Gastrocnemius medialis (tissue), 4 donors: Measurements from ENCODE around the gene HTR4. TPM values are rescaled to one million over a fixed set of nuclear protein-coding genes. Genes with fewer than 3 reads are reported as not detected.

Experiments used
- ATAC-seq, 2 donors: fragments of 150-250 bp; one replicate each; pipeline ENCODE4 v1.9.1; 2016
- DNase-seq, 2 donors: peaks; one replicate each; pipeline ENCODE4 v3.0.0-alpha.2; 2019
- H3K27ac ChIP-seq, 4 donors: fragments of 200-600 bp; sonication (generic); 1 replicate in 1 of 4; 2 replicates in 3 of 4; pipeline ENCODE4 v1.5.1; 2016 to 2018; ENCODE audit warnings: mild to moderate bottlenecking in 2 of 4, moderate library complexity in 1 of 4
- H3K27me3 ChIP-seq, 3 donors: fragments of 200-600 bp; sonication (generic) in 2 of 3; 1 replicate in 1 of 3; 2 replicates in 2 of 3; pipeline versions ENCODE4 v1.5.1 to v1.6.0; 2016 to 2019; ENCODE audit warnings: mild to moderate bottlenecking in 1 of 3, moderate library complexity in 1 of 3
- H3K36me3 ChIP-seq, 2 donors: fragments of 200-600 bp; sonication (generic) in 1 of 2; one replicate each; pipeline ENCODE4 v1.5.1; 2017 to 2018
- H3K4me1 ChIP-seq, 2 donors: fragments of 200-600 bp; sonication (generic) in 1 of 2; one replicate each; pipeline ENCODE4 v1.5.1; 2016 to 2017; ENCODE audit warnings: mild to moderate bottlenecking in 2 of 2
- H3K4me3 ChIP-seq, 4 donors: fragments of 200-600 bp; sonication (generic) in 3 of 4; 1 replicate in 1 of 4; 2 replicates in 3 of 4; pipeline ENCODE4 v1.5.1; 2016 to 2019; ENCODE audit warnings: mild to moderate bottlenecking in 2 of 4
- H3K9me3 ChIP-seq, 3 donors: fragments of 200-600 bp; sonication (generic) in 2 of 3; 1 replicate in 1 of 3; 2 replicates in 2 of 3; pipeline ENCODE4 v1.5.1; 2016 to 2019
- CTCF ChIP-seq, 5 experiments: fragments of 450-650 bp in 3 of 5; fragments of 200-600 bp in 2 of 5; sonication (generic) in 2 of 5; IDR thresholded peaks in 4 of 5; conservative IDR thresholded peaks in 1 of 5; 1 replicate in 4 of 5; 2 replicates in 1 of 5; pipeline ENCODE4 v1.5.1; 2016 to 2019; ENCODE audit warnings: antibody characterized with exemption in 5 of 5, mild to moderate bottlenecking in 3 of 5, moderate library complexity in 3 of 5
- POLR2A ChIP-seq, 2 donors: fragments of 450-650 bp; IDR thresholded peaks; one replicate each; pipeline ENCODE4 v1.6.1; 2017; ENCODE audit warnings: antibody characterized with exemption in 2 of 2, mild to moderate bottlenecking in 2 of 2, moderate library complexity in 2 of 2
- in situ Hi-C, 4 donors: fragments of 200-750 bp; cut with MboI; loops; one replicate each; pipeline versions ENCODE4 v1.15.0 to v1.8.0; 2017; ENCODE audit warnings: low sequenced_read_pairs in 4 of 4
- intact Hi-C: fragments of 100-400 bp; cut with DNase I; formaldehyde crosslinking; loops from one replicate; pipeline ENCODE4 v1.15.1; 2023; ENCODE audit warnings: low total_unique reads
- total RNA-seq, 4 donors: library from RNA; depleted of rRNA; stranded (reverse); fragments of >200 nt; gene quantifications; one replicate each; pipeline versions ENCODE4 v1.1.0 to v1.2.3, GENCODE V29; 2016

The HTR4 gene
- total RNA-seq, 4 donors from 2014 or later, result 0.41 to 0.51 TPM; not detected in 2

GRCh38 chr5:148542812-148543211 is 111.5 kb downstream of the HTR4 start:
- no peaks in the 10 kb centered on the region for H3K27me3 ChIP-seq
- in situ Hi-C loops, result no loop called here
- ATAC-seq (no peak), DNase-seq (no peak)
- intact Hi-C loops, result no loop called here
- H3K4me1 ChIP-seq, result no peaks in the 10 kb centered on the region
- H3K36me3 ChIP-seq, result no peaks in the 10 kb centered on the region
- H3K4me3 ChIP-seq, result no peak overlapping the region
- H3K27ac ChIP-seq, result no peak overlapping the region
- TF ChIP-seq POLR2A (IDR thresholded peaks at IDR 0.05), result no peak
- TF ChIP-seq CTCF (IDR thresholded peaks at IDR 0.05 in 4 of 5, conservative IDR thresholded peaks at IDR 0.05 in 1 of 5), result no peak
- H3K9me3 ChIP-seq, result no peaks in the 10 kb centered on the region

GRCh38 chr5:148541054-148541835 is 113.1 kb downstream of the HTR4 start:
- H3K27ac ChIP-seq, result no peak overlapping the region
- ATAC-seq, result no peak
- intact Hi-C loops, result no loop called here

DNA sequence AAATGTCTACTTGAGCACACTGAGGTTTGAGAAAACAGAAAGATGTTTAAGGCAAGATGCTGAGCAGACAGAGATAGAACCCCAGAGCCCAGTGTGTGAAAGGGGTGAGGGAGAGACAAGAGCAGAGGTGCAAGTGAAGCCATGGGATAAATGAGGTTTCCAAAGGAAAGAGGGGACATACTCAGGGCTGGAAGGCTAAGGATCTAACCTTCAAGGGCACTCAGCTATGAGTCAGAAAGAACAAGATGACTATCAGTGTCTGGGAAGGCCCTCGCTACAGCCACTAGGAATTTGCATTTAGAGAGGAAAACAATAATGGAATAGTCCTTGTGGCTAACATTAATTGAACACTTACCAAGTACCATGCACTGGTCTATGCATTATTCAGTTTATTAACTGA is 113.7 kb downstream of the HTR4 start:
- TF ChIP-seq CTCF (IDR thresholded peaks at IDR 0.05 in 4 of 5, conservative IDR thresholded peaks at IDR 0.05 in 1 of 5) (no peak), POLR2A (IDR thresholded peaks at IDR 0.05) (no peak)
- H3K27ac ChIP-seq, result no peak overlapping the region
- in situ Hi-C loops (no loop called here), intact Hi-C loops (no loop called here)
- ATAC-seq (no peak), DNase-seq (no peak)
- no peaks in the 10 kb centered on the region for H3K36me3 ChIP-seq
- no peak overlapping the region for H3K4me3 ChIP-seq
- no peaks in the 10 kb centered on the region for H3K27me3 ChIP-seq
- H3K4me1 ChIP-seq, result no peaks in the 10 kb centered on the region
- no peaks in the 10 kb centered on the region for H3K9me3 ChIP-seq

More at GRCh38 chr5:148541054-148541835, 113.1 kb downstream of the HTR4 start:
- TF ChIP-seq POLR2A (IDR thresholded peaks at IDR 0.05), result no peak
- TF ChIP-seq CTCF (IDR thresholded peaks at IDR 0.05 in 4 of 5, conservative IDR thresholded peaks at IDR 0.05 in 1 of 5), result no peak
- Histone ChIP-seq H3K27me3 (no peaks in the 10 kb centered on the region), H3K4me3 (no peak overlapping the region), H3K36me3 (no peaks in the 10 kb centered on the region), H3K9me3 (no peaks in the 10 kb centered on the region), H3K4me1 (no peaks in the 10 kb centered on the region)
- in situ Hi-C loops, result no loop called here
- no peak for DNase-seq

DNA sequence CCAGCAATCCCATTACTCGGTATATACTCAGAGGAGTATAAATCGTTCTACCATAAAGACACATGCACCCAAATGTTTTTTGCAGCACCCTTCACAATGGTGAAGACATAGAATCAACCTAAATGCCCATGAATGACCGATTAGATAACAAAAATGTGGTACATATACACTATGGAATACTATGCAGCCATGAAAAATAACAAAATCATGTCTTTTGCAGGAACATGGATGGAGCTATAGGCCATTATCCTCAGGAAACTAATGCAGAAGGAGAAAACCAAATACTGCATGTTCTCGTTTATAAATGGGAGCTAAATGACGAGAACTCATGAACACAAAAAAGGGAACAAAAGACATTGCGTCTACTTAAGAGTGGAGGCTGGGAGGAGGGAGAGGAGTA is 114.5 kb downstream of the HTR4 start:
- DNase-seq, result no peak
- intact Hi-C loops, result no loop called here
- Histone ChIP-seq H3K4me1 (no peaks in the 10 kb centered on the region), H3K36me3 (no peaks in the 10 kb centered on the region), H3K4me3 (no peak overlapping the region), H3K27ac (no peak overlapping the region), H3K9me3 (no peaks in the 10 kb centered on the region), H3K27me3 (no peaks in the 10 kb centered on the region)
- no peak for ATAC-seq
- no peak for TF ChIP-seq CTCF (IDR thresholded peaks at IDR 0.05 in 4 of 5, conservative IDR thresholded peaks at IDR 0.05 in 1 of 5)
- TF ChIP-seq POLR2A (IDR thresholded peaks at IDR 0.05), result no peak
- in situ Hi-C loops, result no loop called here
